Esophagus squamous epithelium (tissue), 5 donors: ENCODE results near the gene RIN2. TPM values are rescaled to one million over a fixed set of nuclear protein-coding genes. Genes with fewer than 3 reads are reported as not detected.

ENCODE experiments used
- DNase-seq: peaks from one replicate; lab custom pipeline; 2025; lab: John Stamatoyannopoulos, UW
- H3K27ac ChIP-seq, 4 donors: fragments of 200-600 bp; sonication (generic); one replicate each; pipeline ENCODE4 v1.5.1; 2016 to 2019; ENCODE audit warnings: mild to moderate bottlenecking in 1 of 4
- H3K27me3 ChIP-seq, 4 donors: fragments of 200-600 bp; sonication (generic); 1 replicate in 3 of 4; 2 replicates in 1 of 4; pipeline versions ENCODE4 v1.5.1 to v1.6.0; 2017 to 2021; ENCODE audit warnings: antibody characterized with exemption in 1 of 4
- H3K36me3 ChIP-seq, 3 donors: fragments of 200-600 bp; sonication (generic); one replicate each; pipeline ENCODE4 v1.5.1; 2016 to 2019
- H3K4me1 ChIP-seq, 3 donors: fragments of 200-600 bp; sonication (generic); one replicate each; pipeline ENCODE4 v1.5.1; 2017 to 2019
- H3K4me3 ChIP-seq, 4 donors: fragments of 200-600 bp; sonication (generic); 1 replicate in 3 of 4; 2 replicates in 1 of 4; pipeline ENCODE4 v1.5.1; 2016 to 2019; ENCODE audit warnings: mild to moderate bottlenecking in 2 of 4, moderate library complexity in 1 of 4
- H3K9me3 ChIP-seq, 3 donors: fragments of 200-600 bp; sonication (generic); one replicate each; pipeline ENCODE4 v1.5.1; 2016 to 2019
- CTCF ChIP-seq, 6 experiments: fragments of 450-650 bp in 4 of 6; fragments of 200-600 bp in 2 of 6; sonication (generic) in 2 of 6; IDR thresholded peaks; one replicate each; pipeline ENCODE4 v1.5.1; 2016 to 2019; ENCODE audit warnings: antibody characterized with exemption in 6 of 6, mild to moderate bottlenecking in 4 of 6, moderate library complexity in 4 of 6
- POLR2A ChIP-seq, 4 donors: fragments of 450-650 bp; IDR thresholded peaks; one replicate each; pipeline ENCODE4 v1.6.1; 2017; ENCODE audit warnings: antibody characterized with exemption in 4 of 4, mild to moderate bottlenecking in 4 of 4, moderate library complexity in 3 of 4
- WGBS, 2 donors: methylation state at CpG; one replicate each; pipeline ENCODE4 v1.1.5; 2018; 5-methylcytosine and 5-hydroxymethylcytosine counted together
- intact Hi-C: fragments of 100-400 bp; cut with DNase I; formaldehyde crosslinking; loops from one replicate; pipeline ENCODE4 v1.15.0; 2022
- total RNA-seq, 4 donors: library from RNA; depleted of rRNA; stranded (reverse); fragments of >200 nt; gene quantifications; one replicate each; pipeline ENCODE4 v1.1.0, GENCODE V29; 2016
- donor health status: DM: yes; HTN: yes; CAD: no.

Gene RIN2
- total RNA-seq, 4 donors from 2014 or later = 29.5 to 77.4 (median 50.8) TPM

- Histone ChIP-seq H3K9me3 (peaks cover 0 to 3% (median 0%) of the 10 kb centered on the region in 3 donors), H3K4me3 (no peak overlapping the region), H3K4me1 (peaks cover 0 to 20% (median 11%) of the 10 kb centered on the region in 3 donors), H3K27ac (no peak overlapping the region), H3K36me3 (no peaks in the 10 kb centered on the region), H3K27me3 (no peaks in the 10 kb centered on the region)
- intact Hi-C loops = no loop called here
- TF ChIP-seq POLR2A (IDR thresholded peaks at IDR 0.05) (no peak), CTCF (IDR thresholded peaks at IDR 0.05) (no peak)
- DNase-seq = no peak
- WGBS, 2 donors = 100% methylated on average over 1 of the region's 1 CpG
These were observed 11.7 kb upstream of the RIN2 start for GRCh38 chr20:19746396-19746795.

GRCh38 chr20:19747903-19748302 is 10.2 kb upstream of the RIN2 start:
- WGBS, 2 donors = 83 to 95% methylated on average over 4 of the region's 4 CpGs

GRCh38 chr20:19748681-19749080 is 9.4 kb upstream of the RIN2 start:
- no peak for TF ChIP-seq POLR2A (IDR thresholded peaks at IDR 0.05)
- no peaks in the 10 kb centered on the region for H3K36me3 ChIP-seq
- peaks cover 0 to 25% (median 11%) of the 10 kb centered on the region in 3 donors for H3K4me1 ChIP-seq
- no peak overlapping the region for H3K4me3 ChIP-seq
- H3K27ac ChIP-seq = no peak overlapping the region
- DNase-seq = no peak
- peaks cover 0 to 3% (median 0%) of the 10 kb centered on the region in 3 donors for H3K9me3 ChIP-seq
- 69 to 81% methylated on average over 2 of the region's 2 CpGs for WGBS, 2 donors
- H3K27me3 ChIP-seq = no peaks in the 10 kb centered on the region
- intact Hi-C loops = no loop called here

More at GRCh38 chr20:19747903-19748302, 10.2 kb upstream of the RIN2 start:
- Histone ChIP-seq H3K27ac (no peak overlapping the region), H3K4me3 (no peak overlapping the region), H3K27me3 (no peaks in the 10 kb centered on the region), H3K9me3 (peaks cover 0 to 3% (median 0%) of the 10 kb centered on the region in 3 donors), H3K36me3 (no peaks in the 10 kb centered on the region), H3K4me1 (peaks cover 0 to 25% (median 11%) of the 10 kb centered on the region in 3 donors)
- intact Hi-C loops = no loop called here
- no peak for DNase-seq
- TF ChIP-seq POLR2A (IDR thresholded peaks at IDR 0.05) (no peak), CTCF (IDR thresholded peaks at IDR 0.05) (no peak)

- Histone ChIP-seq H3K27ac (peak overlapping the region; percentile 22 to 84 (median 80)), H3K36me3 (no peaks in the 10 kb centered on the region), H3K4me1 (peaks cover 0 to 25% (median 11%) of the 10 kb centered on the region in 3 donors), H3K4me3 (no peak overlapping the region), H3K27me3 (no peaks in the 10 kb centered on the region), H3K9me3 (peaks cover 0 to 3% (median 0%) of the 10 kb centered on the region in 3 donors)
- no peak for DNase-seq
- intact Hi-C loops = no loop called here
- 62 to 64% methylated on average over 3 of the region's 3 CpGs for WGBS, 2 donors
- TF ChIP-seq POLR2A (IDR thresholded peaks at IDR 0.05) = no peak
- no peak for TF ChIP-seq CTCF (IDR thresholded peaks at IDR 0.05)
These were observed 8.4 kb upstream of the RIN2 start for GRCh38 chr20:19749618-19750071.

GRCh38 chr20:19750101-19750606 is 7.9 kb upstream of the RIN2 start:
- H3K4me1 ChIP-seq = peaks cover 0 to 25% (median 11%) of the 10 kb centered on the region in 3 donors

More at GRCh38 chr20:19750101-19750606, 7.9 kb upstream of the RIN2 start:
- no peak overlapping the region for H3K4me3 ChIP-seq
- no peaks in the 10 kb centered on the region for H3K36me3 ChIP-seq
- peaks cover 0 to 3% (median 0%) of the 10 kb centered on the region in 3 donors for H3K9me3 ChIP-seq
- peak overlapping the region; percentile 71 to 84 (median 80) for H3K27ac ChIP-seq
- WGBS, 2 donors = 50 to 64% methylated on average over 4 of the region's 4 CpGs
- intact Hi-C loops = no loop called here
- TF ChIP-seq CTCF (IDR thresholded peaks at IDR 0.05) (no peak), POLR2A (IDR thresholded peaks at IDR 0.05) (no peak)
- no peaks in the 10 kb centered on the region for H3K27me3 ChIP-seq
- no peak for DNase-seq
